GM12875 (cell line): Measurements from ENCODE around the gene HSD17B12.

ENCODE experiments used
- H3K4me3 ChIP-seq: one replicate; pipeline ENCODE4 v1.5.1; 2011; ENCODE audit warnings: low read depth, low read length, control low read depth
- TF ChIP-seq, protein P1 (sequence below): IDR thresholded peaks from 2 replicates; pipeline ENCODE4 v1.5.1; 2011; ENCODE audit warnings: low read depth, mild to moderate bottlenecking, control low read depth, inconsistent platforms, low read length, moderate library complexity, borderline replicate concordance; ENCODE audit not compliant: insufficient read depth

Gene HSD17B12

DNA sequence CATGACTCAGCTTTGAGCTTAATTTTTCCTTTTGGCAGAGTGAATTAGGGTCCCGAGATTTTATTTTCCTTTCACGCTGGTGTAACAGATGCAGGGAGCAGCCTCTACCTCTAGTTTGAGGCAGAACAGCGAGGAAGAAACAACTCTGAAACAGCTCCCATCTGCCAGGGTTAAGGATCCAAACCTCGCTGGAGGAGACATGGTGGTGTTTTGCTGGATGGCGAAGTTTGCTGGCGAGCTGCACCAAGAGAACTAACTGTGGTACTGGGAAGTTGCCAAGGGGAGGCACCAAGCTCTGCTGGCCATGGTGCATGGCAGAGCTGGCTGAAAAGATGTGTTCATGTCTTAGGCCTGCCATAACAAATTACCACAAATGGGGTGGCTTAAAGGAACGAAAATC lies 192.5 kb downstream of the HSD17B12 start:
- TF ChIP-seq, protein P1, sequence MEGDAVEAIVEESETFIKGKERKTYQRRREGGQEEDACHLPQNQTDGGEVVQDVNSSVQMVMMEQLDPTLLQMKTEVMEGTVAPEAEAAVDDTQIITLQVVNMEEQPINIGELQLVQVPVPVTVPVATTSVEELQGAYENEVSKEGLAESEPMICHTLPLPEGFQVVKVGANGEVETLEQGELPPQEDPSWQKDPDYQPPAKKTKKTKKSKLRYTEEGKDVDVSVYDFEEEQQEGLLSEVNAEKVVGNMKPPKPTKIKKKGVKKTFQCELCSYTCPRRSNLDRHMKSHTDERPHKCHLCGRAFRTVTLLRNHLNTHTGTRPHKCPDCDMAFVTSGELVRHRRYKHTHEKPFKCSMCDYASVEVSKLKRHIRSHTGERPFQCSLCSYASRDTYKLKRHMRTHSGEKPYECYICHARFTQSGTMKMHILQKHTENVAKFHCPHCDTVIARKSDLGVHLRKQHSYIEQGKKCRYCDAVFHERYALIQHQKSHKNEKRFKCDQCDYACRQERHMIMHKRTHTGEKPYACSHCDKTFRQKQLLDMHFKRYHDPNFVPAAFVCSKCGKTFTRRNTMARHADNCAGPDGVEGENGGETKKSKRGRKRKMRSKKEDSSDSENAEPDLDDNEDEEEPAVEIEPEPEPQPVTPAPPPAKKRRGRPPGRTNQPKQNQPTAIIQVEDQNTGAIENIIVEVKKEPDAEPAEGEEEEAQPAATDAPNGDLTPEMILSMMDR, result no peak
- no peak overlapping the region for H3K4me3 ChIP-seq

DNA sequence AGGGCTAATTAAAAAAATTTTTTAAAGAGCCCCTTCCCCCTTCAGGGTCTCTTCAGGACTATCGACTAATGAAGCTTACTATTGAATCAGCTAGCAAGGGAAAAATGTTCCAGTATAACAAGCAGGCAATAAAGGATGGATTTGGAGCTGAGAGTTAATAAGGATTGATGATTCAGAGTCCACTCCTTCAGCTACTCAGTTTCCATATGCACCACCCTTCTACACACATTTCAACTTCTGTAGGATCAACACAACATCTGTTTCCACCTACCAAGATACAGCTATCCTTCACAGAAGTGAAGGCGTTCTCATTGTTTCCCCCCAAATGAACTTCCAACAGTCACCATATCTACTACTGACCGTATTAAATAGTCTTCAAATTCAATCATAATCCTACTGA lies 193.5 kb downstream of the HSD17B12 start:
- no peak overlapping the region for H3K4me3 ChIP-seq
- TF ChIP-seq, protein P1, result no peak

DNA sequence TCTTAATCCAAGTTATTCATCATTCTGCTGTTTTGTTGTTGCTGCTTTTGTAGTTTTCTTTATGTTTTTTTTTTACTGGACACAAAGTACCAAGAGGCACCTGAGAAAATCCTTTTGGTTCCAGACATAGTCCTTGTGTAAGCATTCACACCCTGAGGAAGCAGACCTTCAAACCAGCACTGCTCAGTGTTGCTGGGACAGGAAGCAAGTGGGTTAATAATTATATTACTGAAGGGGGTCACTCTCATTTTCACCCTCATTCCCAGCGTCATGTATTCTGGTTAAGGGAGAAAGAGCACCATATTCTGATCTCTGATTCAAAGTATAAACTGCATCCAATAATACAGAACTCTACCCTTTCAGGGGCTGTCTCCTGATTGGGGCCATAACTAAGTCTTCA lies 194.2 kb downstream of the HSD17B12 start:
- H3K4me3 ChIP-seq, result no peak overlapping the region
- TF ChIP-seq, protein P1, result no peak

DNA sequence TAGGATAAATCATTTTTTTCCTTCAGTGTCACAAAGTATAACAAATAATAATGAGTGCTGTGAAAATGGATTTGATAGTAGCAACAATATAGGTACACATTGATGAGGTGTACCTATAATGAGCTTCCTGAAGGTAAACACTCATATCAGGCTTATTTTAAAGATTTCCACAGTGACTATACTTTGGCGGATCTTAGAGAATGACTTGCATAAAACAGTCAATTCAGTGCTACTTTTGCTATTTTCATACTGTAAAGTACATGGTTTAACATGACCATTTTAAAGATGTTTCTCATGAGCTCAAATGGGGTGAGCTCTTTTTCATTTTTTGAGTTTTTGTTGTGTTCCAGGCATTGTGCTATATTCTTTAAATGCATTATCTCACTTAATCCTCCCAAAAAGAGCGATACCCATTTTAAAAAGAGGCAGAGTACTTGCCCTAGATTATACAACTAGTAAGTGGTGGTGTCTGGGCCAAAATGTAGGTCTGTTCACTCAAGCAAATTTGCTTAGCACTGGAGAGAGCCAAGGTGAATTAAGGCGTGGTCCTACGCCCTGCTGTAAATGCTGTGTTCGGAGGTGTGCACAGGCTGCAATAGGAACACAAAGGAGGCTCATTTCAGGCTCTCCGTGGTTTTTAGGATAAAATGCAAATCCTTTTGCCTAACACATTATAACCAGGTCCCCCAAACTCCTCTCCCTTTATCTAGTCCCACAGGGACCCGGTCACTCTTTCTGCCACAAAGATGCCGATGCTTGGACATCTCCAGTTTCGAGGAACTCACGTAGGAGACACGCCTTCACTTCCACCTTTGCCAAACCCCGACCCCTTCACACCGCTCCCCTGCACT lies 199.5 kb downstream of the HSD17B12 start:
- peak overlapping the region; percentile 74 for H3K4me3 ChIP-seq
- TF ChIP-seq, protein P1, result no peak

DNA sequence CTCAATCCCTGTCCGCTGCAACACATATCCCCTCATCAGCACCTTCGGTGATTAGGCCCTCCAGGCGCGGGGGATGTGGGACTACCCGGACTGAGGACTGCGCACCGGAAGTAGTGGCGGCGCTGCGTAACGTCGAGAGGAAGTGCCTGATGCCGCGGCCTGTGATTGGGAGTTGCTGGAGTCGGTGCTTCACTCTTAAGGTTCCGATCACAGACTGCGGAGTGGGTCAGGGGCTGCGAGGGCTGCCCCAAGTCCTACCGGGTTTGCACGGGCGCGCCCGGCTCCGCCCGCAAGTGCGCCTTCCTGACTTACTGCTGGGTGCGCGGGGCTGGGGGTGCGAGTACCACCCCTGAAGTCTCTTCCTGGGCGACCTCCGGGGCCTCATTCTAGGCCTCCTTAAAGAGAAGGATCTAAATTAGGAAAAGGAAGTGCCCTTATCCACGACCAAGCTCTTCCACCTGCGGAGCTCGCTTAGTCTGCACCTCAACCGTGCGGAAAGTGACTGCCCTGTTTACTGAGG lies 200.2 kb downstream of the HSD17B12 start, which contains the start of gene ALKBH3:
ALKBH3 (plus strand) TSS at position 192 of the 520 bp plus-strand sequence. CDS start 1,822 bp downstream, outside the sequence.
- H3K4me3 ChIP-seq, result peak within 1 kb of the TSS; percentile 74
- TF ChIP-seq, protein P1, result no peak

DNA sequence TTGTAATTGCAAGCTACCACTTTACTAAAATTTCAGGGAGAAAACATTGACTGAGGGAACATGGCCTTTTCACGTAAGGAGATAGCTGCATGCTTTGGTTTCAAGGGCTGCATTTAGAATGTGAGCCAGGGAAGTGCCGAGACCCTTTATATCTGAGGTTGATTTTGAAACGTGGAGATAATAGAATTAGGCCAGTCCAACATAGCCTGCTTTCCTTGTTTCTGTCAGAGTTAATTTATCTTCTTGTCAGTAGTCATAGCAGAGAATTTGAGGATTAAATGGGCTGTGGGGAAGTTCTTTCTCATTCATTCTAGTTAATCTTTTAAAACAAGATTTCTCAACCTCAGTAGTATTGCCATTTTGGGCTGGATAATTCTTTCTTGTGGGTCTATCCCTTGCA lies 212.3 kb downstream of the HSD17B12 start:
- no peak overlapping the region for H3K4me3 ChIP-seq
- TF ChIP-seq, protein P1, result no peak

DNA sequence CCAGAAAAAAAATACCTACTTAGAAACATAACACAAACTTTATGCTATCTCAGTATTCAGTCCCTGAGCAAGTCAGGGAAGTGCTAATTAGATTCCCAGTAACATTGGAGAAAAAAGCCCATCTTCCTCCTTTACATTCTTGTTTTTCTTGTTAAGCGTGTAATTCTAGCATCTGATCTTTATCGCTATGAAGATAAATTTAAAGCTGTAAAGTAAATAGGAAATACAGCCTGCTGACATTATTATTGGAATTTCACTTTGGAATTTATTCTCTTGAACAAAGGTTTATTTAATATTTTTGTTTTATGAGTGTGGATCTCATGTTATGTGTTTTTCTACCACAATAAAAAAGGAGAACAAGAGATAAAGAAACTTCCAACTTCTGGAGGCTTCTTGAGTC lies 214.0 kb downstream of the HSD17B12 start:
- no peak overlapping the region for H3K4me3 ChIP-seq
- TF ChIP-seq, protein P1, result no peak
